A549 (cell line): Measurements from ENCODE around the gene ABCA13. TPM values are rescaled to one million over a fixed set of nuclear protein-coding genes. Genes with fewer than 3 reads are reported as not detected.

ENCODE experiments used
- ATAC-seq, 2 experiments: fragments of 200-7000 bp in 1 of 2; fragments of >200 bp in 1 of 2; cut with Nextera tagmentation in 1 of 2; cut with Tn5 transposase in 1 of 2; 3 replicates each; pipeline versions ENCODE4 v1.8.0 to v1.9.1; 2018 to 2020; ENCODE audit warnings: mild to moderate bottlenecking in 1 of 2, moderate library complexity in 1 of 2
- CTCF ChIA-PET: fragments of 300-600 bp; sonication (Branson Sonifier 250); formaldehyde crosslinking; extraction: SDS; loops from one replicate; lab custom pipeline; 2021; ENCODE audit warnings: antibody characterized with exemption, inconsistent platforms; lab: Yijun Ruan, JAX
- POLR2A ChIA-PET: fragments of 350-600 bp; formaldehyde crosslinking; extraction: SDS; loops from one replicate; lab custom pipeline; 2021; ENCODE audit warnings: antibody characterized with exemption, inconsistent platforms; lab: Yijun Ruan, JAX
- DNase-seq, 2 experiments: peaks; one replicate each; pipeline versions ENCODE4 v3.0.0 to v3.0.0-alpha.2; 2011 to 2016; ENCODE audit warnings: low read depth in 1 of 2, low spot score in 1 of 2
- FAIRE-seq: peaks from 2 replicates; lab custom pipeline; 2011; peaks lifted over from hg19 to GRCh38; lab: Jason Lieb, UNC
- H3K27ac ChIP-seq, 2 experiments: fragments of >200 bp; sonication (Bioruptor Twin); formaldehyde crosslinking; 3 replicates each; pipeline ENCODE4 v1.5.1; 2016 to 2017
- H3K4me1 ChIP-seq: fragments of >200 bp; sonication (Bioruptor Twin); formaldehyde crosslinking; 3 replicates; pipeline ENCODE4 v1.6.1; 2016
- H3K4me2 ChIP-seq: fragments of >200 bp; sonication (Bioruptor Twin); formaldehyde crosslinking; 3 replicates; pipeline ENCODE4 v1.6.1; 2016
- H3K4me3 ChIP-seq: fragments of >200 bp; sonication (Bioruptor Twin); formaldehyde crosslinking; 3 replicates; pipeline ENCODE4 v1.5.1; 2016
- H3K9me3 ChIP-seq: fragments of >200 bp; sonication (Bioruptor Twin); formaldehyde crosslinking; 3 replicates; pipeline ENCODE4 v1.6.1; 2016
- CBX2 ChIP-seq: fragments of 200-600 bp; sonication (generic); IDR thresholded peaks from 2 replicates; pipeline ENCODE4 v1.6.1; 2016; ENCODE audit warnings: low read depth, mild to moderate bottlenecking, borderline replicate concordance
- CTCF ChIP-seq: fragments of >200 bp; sonication (Bioruptor Twin); formaldehyde crosslinking; IDR thresholded peaks from 3 replicates; pipeline ENCODE4 v1.5.1; 2016
- GATA3 ChIP-seq: IDR thresholded peaks from 2 replicates; pipeline ENCODE4 v1.6.1; 2012; ENCODE audit warnings: borderline replicate concordance
- HDAC2 ChIP-seq: fragments of 200-600 bp; sonication (generic); IDR thresholded peaks from 2 replicates; pipeline ENCODE4 v1.6.1; 2016
- HES2 ChIP-seq: fragments of >200 bp; sonication (Bioruptor Twin); formaldehyde crosslinking; IDR thresholded peaks from 2 replicates; pipeline ENCODE4 v1.6.1; 2016
- JUN ChIP-seq, 2 experiments: fragments of >200 bp; sonication (Bioruptor Twin); formaldehyde crosslinking; IDR thresholded peaks; 2 replicates in 1 of 2; 3 replicates in 1 of 2; pipeline ENCODE4 v1.6.1; 2016 to 2017
- MAFK ChIP-seq: fragments of 450-650 bp; IDR thresholded peaks from 2 replicates; pipeline ENCODE4 v1.6.1; 2014; ENCODE audit not compliant: partially characterized antibody
- MAZ ChIP-seq: fragments of 150-350 bp; IDR thresholded peaks from 2 replicates; pipeline ENCODE4 v1.6.1; 2014; ENCODE audit warnings: antibody characterized with exemption, low read depth, low read length, borderline replicate concordance
- NPAS2 ChIP-seq: fragments of 250-450 bp; sonication (Bioruptor Pico); IDR thresholded peaks from 2 replicates; pipeline ENCODE4 v1.8.0; 2022; ENCODE audit warnings: mild to moderate bottlenecking, moderate library complexity, borderline replicate concordance
- NR3C1 ChIP-seq: fragments of >200 bp; sonication (Bioruptor Twin); formaldehyde crosslinking; IDR thresholded peaks from 3 replicates; pipeline ENCODE4 v1.6.1; 2017
- PBX3 ChIP-seq: IDR thresholded peaks from 2 replicates; pipeline ENCODE4 v1.6.1; 2012
- PHF8 ChIP-seq: fragments of 200-600 bp; sonication (generic); IDR thresholded peaks from 2 replicates; pipeline ENCODE4 v1.6.1; 2016; ENCODE audit warnings: low read depth, mild to moderate bottlenecking, antibody characterized with exemption, moderate library complexity, borderline replicate concordance
- RARB ChIP-seq: fragments of 250-450 bp; sonication (Bioruptor Pico); IDR thresholded peaks from 2 replicates; pipeline ENCODE4 v1.8.0; 2021; ENCODE audit warnings: mild to moderate bottlenecking, moderate library complexity
- RNF2 ChIP-seq: fragments of 200-600 bp; sonication (generic); IDR thresholded peaks from 2 replicates; pipeline ENCODE4 v1.6.1; 2016; ENCODE audit warnings: low read depth, mild to moderate bottlenecking, antibody characterized with exemption, moderate library complexity, borderline replicate concordance
- SMC3 ChIP-seq: fragments of >200 bp; sonication (Bioruptor Twin); formaldehyde crosslinking; IDR thresholded peaks from 3 replicates; pipeline ENCODE4 v1.6.1; 2018; ENCODE audit warnings: inconsistent platforms
- SREBF2 ChIP-seq: fragments of 450-650 bp; IDR thresholded peaks from 2 replicates; pipeline ENCODE4 v1.6.1; 2014; ENCODE audit warnings: mild to moderate bottlenecking, moderate library complexity
- ZC3H11A ChIP-seq: fragments of 450-650 bp; IDR thresholded peaks from 2 replicates; pipeline ENCODE4 v1.6.1; 2014; ENCODE audit warnings: antibody characterized with exemption, mild to moderate bottlenecking
- ZNF302 ChIP-seq: fragments of 250-450 bp; sonication (Bioruptor Pico); IDR thresholded peaks from 2 replicates; pipeline ENCODE4 v1.9.0; 2021; ENCODE audit warnings: inconsistent platforms, mild to moderate bottlenecking, moderate library complexity
- ZSCAN20 ChIP-seq: fragments of 250-450 bp; sonication (Bioruptor Pico); IDR thresholded peaks from 2 replicates; pipeline ENCODE4 v1.8.0; 2022; ENCODE audit warnings: mild to moderate bottlenecking, moderate library complexity
- WGBS: methylation state at CpG from one replicate; pipeline ENCODE4 v1.1.6; 2017; ENCODE audit errors: missing lambda C conversion rate; 5-methylcytosine and 5-hydroxymethylcytosine counted together
- polyA plus RNA-seq, 4 experiments: library from polyadenylated mRNA; depleted of rRNA in 3 of 4; stranded (reverse); fragments of >200 nt; fragmentation: RNase III in 1 of 4; extraction: RNeasy Plus Mini Kit Qiagen cat#74134 plus additional on column Dnase treatment in 1 of 4; gene quantifications; 2 replicates in 3 of 4; 3 replicates in 1 of 4; pipeline ENCODE4 v1.2.3, GENCODE V29; 2011 to 2017

ABCA13 gene
- polyA plus RNA-seq, 2 of the 4 experiments (the other 2 are of a cell fraction), result 0.01 TPM; not detected in 1

- H3K4me1 ChIP-seq, result no peaks in the 10 kb centered on the region
- no peak for TF ChIP-seq ZC3H11A
- no peaks in the 10 kb centered on the region for H3K9me3 ChIP-seq
- H3K27ac ChIP-seq, result no peak overlapping the region
- 9% methylated on average over 4 of the region's 4 CpGs for WGBS
- ChIA-PET CTCF (no interaction called here), POLR2A (no interaction called here)
- no peak overlapping the region for H3K4me2 ChIP-seq
- FAIRE-seq, result no peak
- no peak for ATAC-seq
- no peak for DNase-seq
- no peak overlapping the region for H3K4me3 ChIP-seq
These were observed 449.8 kb downstream of the ABCA13 start for GRCh38 chr7:48621076-48621475.

- no peak for ATAC-seq
- CTCF ChIA-PET, result no interaction called here
- DNase-seq, result no peak
- TF ChIP-seq MAFK (no peak), SREBF2 (no peak), RARB (CRISPR knock-in tag) (no peak), CTCF (no peak), SMC3 (no peak), ZSCAN20 (CRISPR knock-in tag) (no peak), RNF2 (no peak), GATA3 (no peak), PBX3 (no peak), PHF8 (no peak), HDAC2 (no peak), NR3C1 (no peak), JUN (IDR thresholded peaks at IDR 0.05) (no peak)
- TF ChIP-seq, all 56 proteins: peak for 0
- H3K4me3 ChIP-seq, result no peak overlapping the region
- POLR2A ChIA-PET, result no interaction called here
- no peak overlapping the region for H3K4me2 ChIP-seq
- H3K9me3 ChIP-seq, result no peaks in the 10 kb centered on the region
- H3K4me1 ChIP-seq, result no peaks in the 10 kb centered on the region
- no peak overlapping the region for H3K27ac ChIP-seq
- no peak for FAIRE-seq
- 21% methylated on average over 4 of the region's 4 CpGs for WGBS
These were observed 455.9 kb downstream of the ABCA13 start for GRCh38 chr7:48627164-48627563.

GRCh38 chr7:48628793-48629349 lies 457.6 kb downstream of the ABCA13 start:
- no peaks in the 10 kb centered on the region for H3K9me3 ChIP-seq
- POLR2A ChIA-PET, result no interaction called here
- ATAC-seq, result no peak
- CTCF ChIA-PET, result interaction anchor here (0.6 kb wide), 1 partner anchor 228 kb away, joined by 3 read pairs; no protein-coding TSS in a partner anchor
- no peaks in the 10 kb centered on the region for H3K4me1 ChIP-seq
- no peak overlapping the region for H3K4me2 ChIP-seq
- no peak for DNase-seq
- WGBS, result 6% methylated on average over 5 of the region's 5 CpGs
- no peak overlapping the region for H3K4me3 ChIP-seq
- no peak for FAIRE-seq
- TF ChIP-seq MAZ (no peak), NPAS2 (no peak), ZNF302 (CRISPR knock-in tag) (no peak), SREBF2 (no peak)
- H3K27ac ChIP-seq, result no peak overlapping the region

GRCh38 chr7:48634116-48634632 lies 462.9 kb downstream of the ABCA13 start:
- DNase-seq, result no peak
- ChIA-PET CTCF (no interaction called here), POLR2A (no interaction called here)
- WGBS, result 9% methylated on average over 2 of the region's 2 CpGs
- TF ChIP-seq CBX2, result no peak
- no peak for TF ChIP-seq ZC3H11A
- peak; percentile 49 for TF ChIP-seq MAFK
- TF ChIP-seq HES2, result no peak
- Histone ChIP-seq H3K4me2 (no peak overlapping the region), H3K4me1 (no peaks in the 10 kb centered on the region), H3K27ac (no peak overlapping the region), H3K4me3 (no peak overlapping the region), H3K9me3 (no peaks in the 10 kb centered on the region)
- no peak for ATAC-seq
- no peak for FAIRE-seq
